GM12878 (cell line): ENCODE measurements around the gene C1QTNF9. TPM values are rescaled to one million over a fixed set of nuclear protein-coding genes. Genes with fewer than 3 reads are reported as not detected.

Experiments used
- ATAC-seq: fragments of 200-7000 bp; cut with Tn5 transposase; 3 replicates; pipeline ENCODE4 v1.9.1; 2020; ENCODE audit warnings: mild to moderate bottlenecking, moderate library complexity
- BruUV-seq: library from RNA; stranded (reverse); fragments of 400-500 nt; replicated peaks from 2 replicates; lab custom pipeline; 2021; lab: Mats Ljungman, UMichigan
- CTCF ChIA-PET: fragments of 300-600 bp; sonication (Branson Sonifier 250); formaldehyde crosslinking; extraction: SDS; loops from one replicate; lab custom pipeline; 2021; ENCODE audit warnings: inconsistent platforms; lab: Yijun Ruan, JAX
- POLR2A ChIA-PET: fragments of 350-600 bp; formaldehyde crosslinking; extraction: SDS; loops from one replicate; lab custom pipeline; 2021; ENCODE audit warnings: inconsistent platforms; lab: Charles Lee
- RAD21 ChIA-PET: fragments of 300-600 bp; sonication (Branson Sonifier 250); formaldehyde crosslinking; loops from one replicate; lab custom pipeline; 2023; ENCODE audit warnings: antibody characterized with exemption; ENCODE audit not compliant: unreplicated experiment; lab: Charles Lee
- SMC1A ChIA-PET: fragments of 300-600 bp; sonication (Branson Sonifier 250); formaldehyde crosslinking; loops from one replicate; lab custom pipeline; 2023; ENCODE audit not compliant: unreplicated experiment, uncharacterized antibody; lab: Charles Lee
- DNase-seq: peaks from one replicate; pipeline ENCODE4 v3.0.0-alpha.2; 2011; ENCODE audit warnings: low read depth, low spot score
- FAIRE-seq: peaks from 3 replicates; lab custom pipeline; 2011; peaks lifted over from hg19 to GRCh38; lab: Jason Lieb, UNC
- H2AFZ ChIP-seq: 2 replicates; pipeline ENCODE4 v1.6.0; 2011; ENCODE audit warnings: low read depth, low read length, control low read depth; ENCODE audit not compliant: control insufficient read depth
- H3K27ac ChIP-seq: 2 replicates; pipeline ENCODE4 v1.5.1; 2011; ENCODE audit warnings: control low read depth; ENCODE audit not compliant: control insufficient read depth, insufficient read depth
- H3K27me3 ChIP-seq, 2 experiments: replicated peaks in 1 of 2; 2 replicates each; pipeline versions ENCODE4 v1.6.0 to v1.6.1; 2011; ENCODE audit warnings: low read length in 1 of 2; ENCODE audit not compliant: control insufficient read depth in 2 of 2, insufficient read depth in 2 of 2
- H3K36me3 ChIP-seq, 2 experiments: 2 replicates each; pipeline ENCODE4 v1.5.1; 2011; ENCODE audit warnings: low read length in 1 of 2; ENCODE audit not compliant: control insufficient read depth in 2 of 2, insufficient read depth in 2 of 2
- H3K4me1 ChIP-seq: 2 replicates; pipeline ENCODE4 v1.6.1; 2011; ENCODE audit warnings: mild to moderate bottlenecking, low read length, moderate library complexity, mixed read lengths; ENCODE audit not compliant: control insufficient read depth, insufficient read depth
- H3K4me2 ChIP-seq: 2 replicates; pipeline ENCODE4 v1.6.0; 2011; ENCODE audit warnings: control low read depth; ENCODE audit not compliant: control insufficient read depth, insufficient read depth
- H3K4me3 ChIP-seq: fragments of 200-600 bp; sonication (generic); 2 replicates; pipeline ENCODE4 v1.5.1; 2016
- H3K79me2 ChIP-seq: 2 replicates; pipeline ENCODE4 v1.6.0; 2011; ENCODE audit warnings: low read length; ENCODE audit not compliant: control insufficient read depth, insufficient read depth
- H3K9ac ChIP-seq: 2 replicates; pipeline ENCODE4 v1.8.0; 2011; ENCODE audit warnings: low read length, control low read depth, mixed read lengths; ENCODE audit not compliant: control insufficient read depth, insufficient read depth
- H3K9me3 ChIP-seq: replicated peaks from 3 replicates; pipeline ENCODE4 v1.5.1; 2011; ENCODE audit warnings: mild to moderate bottlenecking, low read length; ENCODE audit not compliant: control insufficient read depth, insufficient read depth
- H4K20me1 ChIP-seq: 2 replicates; pipeline ENCODE4 v1.6.0; 2011; ENCODE audit not compliant: control insufficient read depth, insufficient read depth
- CHD4 ChIP-seq: fragments of 200-600 bp; sonication (generic); IDR thresholded peaks from 2 replicates; pipeline ENCODE4 v1.6.1; 2016; ENCODE audit warnings: mild to moderate bottlenecking
- ETV6 ChIP-seq, 2 experiments: fragments of 450-650 bp in 1 of 2; IDR thresholded peaks in 1 of 2; conservative IDR thresholded peaks in 1 of 2; 2 replicates each; pipeline ENCODE4 v1.6.1; 2014; ENCODE audit warnings: antibody characterized with exemption in 1 of 2, borderline replicate concordance in 1 of 2, low read depth in 1 of 2, mild to moderate bottlenecking in 1 of 2, moderate library complexity in 1 of 2
- KDM1A ChIP-seq: fragments of 200-600 bp; sonication (generic); IDR thresholded peaks from 2 replicates; pipeline ENCODE4 v1.6.1; 2016; ENCODE audit warnings: borderline replicate concordance
- RCOR1 ChIP-seq: conservative IDR thresholded peaks from 2 replicates; pipeline ENCODE4 v1.6.1; 2012; ENCODE audit warnings: low read depth, low read length, improper control_type of control experiment
- SMAD5 ChIP-seq: IDR thresholded peaks from 2 replicates; pipeline ENCODE4 v1.6.1; 2016; ENCODE audit warnings: antibody characterized with exemption, low read depth
- ZNF384 ChIP-seq: IDR thresholded peaks from 2 replicates; pipeline ENCODE4 v1.6.1; 2012; ENCODE audit warnings: low read depth, mild to moderate bottlenecking, low read length, improper control_type of control experiment, borderline replicate concordance
- in situ Hi-C: fragments of 300-500 bp; cut with MboI; formaldehyde crosslinking; loops from 9 replicates; pipeline ENCODE4 v1.14.3; 2018; ENCODE audit warnings: mixed read lengths
- intact Hi-C: fragments of 100-400 bp; cut with micrococcal nuclease; formaldehyde crosslinking; loops from one replicate; pipeline ENCODE4 v1.14.2; 2022; ENCODE audit not compliant: unreplicated experiment
- polyA plus RNA-seq, 11 experiments: library from polyadenylated mRNA; depleted of rRNA in 4 of 11; unstranded in 6 of 11; stranded (reverse) in 5 of 11; fragments of >200 nt; fragmentation: Nextera tagmentation in 4 of 11; fragmentation: Illumina TruSeq in 1 of 11; extraction: Ambion mirVana in 4 of 11; extraction: Trizol in 1 of 11; gene quantifications; 1 replicate in 1 of 11; 2 replicates in 10 of 11; pipeline versions ENCODE4 v1.2.1 to v1.2.3, GENCODE V29; 2011 to 2016; ENCODE audit warnings: inconsistent platforms in 2 of 11, missing spikeins in 2 of 11, low read depth in 1 of 11
- total RNA-seq, 4 experiments: library from RNA; depleted of rRNA in 3 of 4; stranded (reverse); fragments of >200 nt in 3 of 4; fragmentation: Illumina TruSeq in 1 of 4; extraction: Trizol in 1 of 4; gene quantifications; 2 replicates each; pipeline versions ENCODE4 v1.2.1 to v1.2.3, GENCODE V29; 2013 to 2021

C1QTNF9 gene
- total and polyA plus RNA-seq, 10 of the 15 experiments (the other 5 are each of a cell fraction or from before 2014, with no cell fraction given): not detected

DNA sequence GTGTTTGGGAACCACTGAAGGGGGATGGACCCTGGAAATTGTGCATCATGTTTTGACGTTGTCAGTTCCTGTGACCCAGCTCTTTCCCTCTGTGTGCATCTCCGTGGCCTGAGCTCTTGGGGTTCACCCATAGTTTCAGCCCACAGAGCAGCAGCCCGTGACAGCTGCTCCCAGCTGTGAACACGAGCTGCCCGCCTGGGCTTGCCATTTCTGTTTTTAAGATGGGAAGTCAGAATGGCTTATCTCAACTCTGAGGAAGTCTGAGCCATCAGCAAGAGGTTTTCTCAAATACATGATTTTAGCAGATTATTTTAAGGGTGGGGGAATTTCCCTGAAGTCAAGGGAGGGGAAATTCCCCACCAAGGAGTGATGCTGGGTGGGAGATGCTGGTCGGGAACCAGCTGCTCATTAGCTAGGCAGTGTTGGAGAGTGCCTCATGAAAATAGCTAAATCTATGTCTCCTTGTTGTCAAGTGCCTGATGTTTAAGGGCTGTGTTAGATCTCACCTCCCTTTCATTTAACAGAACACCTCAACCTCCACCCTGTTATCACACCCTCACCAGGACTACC lies 34.8 kb upstream of the C1QTNF9 start (continued):
- TF ChIP-seq CHD4 (no peak), SMAD5 (no peak), ETV6 (conservative IDR thresholded peaks at IDR 0.05 in 1 of 2, IDR thresholded peaks at IDR 0.05 in 1 of 2; ENCODE audit: borderline replicate concordance in 1 of 2, low read depth in 1 of 2) (peak in 1 of 2 experiments; percentile 70; a peak in 1 of 4 replicates)

DNA sequence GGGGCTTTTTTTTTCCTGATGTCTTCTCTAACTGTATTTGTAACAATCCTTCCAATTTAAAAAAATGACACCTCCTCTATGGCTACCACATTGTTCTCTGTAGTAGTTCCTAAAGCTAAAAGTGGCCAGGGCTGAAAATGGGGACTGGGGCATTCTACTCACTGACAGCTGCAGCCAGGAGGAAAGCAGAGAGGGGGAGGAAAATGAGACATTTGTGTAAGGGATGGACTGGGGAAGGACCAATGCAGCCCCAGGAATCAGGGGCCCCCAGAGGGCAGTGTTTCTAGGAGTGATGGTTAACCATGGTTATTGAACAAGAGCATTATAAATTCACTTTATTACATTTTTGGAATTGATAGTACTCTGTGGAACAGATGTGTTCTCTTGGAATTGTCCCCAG lies 34.3 kb upstream of the C1QTNF9 start:
- peaks cover 58% of the 10 kb centered on the region for H3K79me2 ChIP-seq
- peaks cover 42% of the 10 kb centered on the region for H3K4me1 ChIP-seq
- peak overlapping the region; percentile 43; the same call in 1 of the 2 replicates for H3K4me3 ChIP-seq
- no peaks in the 10 kb centered on the region for H4K20me1 ChIP-seq
- no peak for TF ChIP-seq KDM1A
- TF ChIP-seq ZNF384: 0 out of 2 replicates have a peak, but pooled peaks have one; percentile 47
- 0 out of 2 replicates have a peak, but pooled peaks have one; percentile 70 for TF ChIP-seq RCOR1
- no peaks in the 10 kb centered on the region for H3K9me3 ChIP-seq
- H3K36me3 ChIP-seq: no peaks in the 10 kb centered on the region
- ATAC-seq (no peak), DNase-seq (no peak), FAIRE-seq (no peak)
- intact Hi-C loops (no loop called here), in situ Hi-C loops (no loop called here)
- H3K4me2 ChIP-seq: peak overlapping the region; percentile 82
- no TSS peak for BruUV-seq
- no peak overlapping the region for H2AFZ ChIP-seq
- SMC1A ChIA-PET: interaction anchor here (0.6 to 4.7 kb wide), 6 partner anchors 13 to 269 kb away, joined by 3 to 25 read pairs (median 4); no protein-coding TSS in a partner anchor
- H3K27me3 ChIP-seq: no peaks in the 10 kb centered on the region
- POLR2A ChIA-PET: interaction anchor here (1.2 to 2.5 kb wide), 2 partner anchors 11 to 42 kb away, joined by 4 to 15 read pairs; no protein-coding TSS in a partner anchor
- peak overlapping the region; percentile 45; the same call in 1 of the 2 replicates for H3K9ac ChIP-seq
- RAD21 ChIA-PET: interaction anchor here (0.6 to 6.9 kb wide), 9 partner anchors 11 to 270 kb away, joined by 3 to 80 read pairs (median 4); no protein-coding TSS in a partner anchor
- peak overlapping the region; percentile 93 for H3K27ac ChIP-seq
- CTCF ChIA-PET: interaction anchor here (0.8 to 3.6 kb wide), 5 partner anchors 11 to 468 kb away, joined by 3 to 13 read pairs (median 6); no protein-coding TSS in a partner anchor
